Cerebellar nuclear complex (tissue), 1 donor: ENCODE measurements around the gene PRDM7.

ENCODE experiments used
- DNase-seq, 2 experiments: peaks; one replicate each; lab custom pipeline; 2025; lab: John Stamatoyannopoulos, UW

Gene PRDM7

GRCh38 chr16:90035902-90036301 is 41.2 kb downstream of the PRDM7 start:
- DNase-seq = no peak

- DNase-seq = no peak
Observed at GRCh38 chr16:90034504-90034903, 42.6 kb downstream of the PRDM7 start.

GRCh38 chr16:90033387-90033786 is 43.7 kb downstream of the PRDM7 start:
- no peak for DNase-seq

- DNase-seq = no peak
Observed at GRCh38 chr16:90032674-90033331, 44.3 kb downstream of the PRDM7 start.

- no peak for DNase-seq
Observed at GRCh38 chr16:90031931-90032673, 45.0 kb downstream of the PRDM7 start.

- no peak for DNase-seq
Observed at GRCh38 chr16:90031186-90031930, 45.8 kb downstream of the PRDM7 start.

- no peak for DNase-seq
Observed at GRCh38 chr16:90028985-90029384, 48.1 kb downstream of the PRDM7 start.

- no peak for DNase-seq
Observed at GRCh38 chr16:90027611-90028010, 49.5 kb downstream of the PRDM7 start.

GRCh38 chr16:90026135-90026534 is 51.0 kb downstream of the PRDM7 start:
- DNase-seq = no peak

GRCh38 chr16:90023078-90023447 is 54.1 kb downstream of the PRDM7 start:
- DNase-seq = no peak

GRCh38 chr16:90022209-90023077 is 54.7 kb downstream of the PRDM7 start:
- peak in 1 of 2 experiments; percentile 22 for DNase-seq

- no peak for DNase-seq
Observed at GRCh38 chr16:90020838-90021382, 56.2 kb downstream of the PRDM7 start.

GRCh38 chr16:90020260-90020837 is 56.8 kb downstream of the PRDM7 start:
- DNase-seq = no peak

- no peak for DNase-seq
Observed at GRCh38 chr16:90019543-90020259, 57.4 kb downstream of the PRDM7 start.

GRCh38 chr16:90018652-90019542 is 58.2 kb downstream of the PRDM7 start, which contains the start of gene DBNDD1:
Gene DBNDD1 (minus strand): TSS chr16:90019456. CDS start chr16:90019341, 115 bp downstream.
- DNase-seq = no peak

GRCh38 chr16:90018297-90018651 is 58.9 kb downstream of the PRDM7 start:
- DNase-seq = no peak

GRCh38 chr16:90016339-90016950 is 60.7 kb downstream of the PRDM7 start:
- DNase-seq = peak in 1 of 2 experiments; percentile 49

GRCh38 chr16:90015586-90016338 is 61.4 kb downstream of the PRDM7 start:
- DNase-seq = no peak
